Thyroid gland (tissue), 4 donors: ENCODE measurements around the gene XYLB. TPM values are rescaled to one million over a fixed set of nuclear protein-coding genes. Genes with fewer than 3 reads are reported as not detected.

Experiments used
- DNase-seq, 2 donors: peaks; one replicate each; pipeline ENCODE4 v3.0.0-alpha.2; 2019
- H3K27ac ChIP-seq, 3 donors: fragments of 200-600 bp; sonication (generic); 1 replicate in 2 of 3; 2 replicates in 1 of 3; pipeline ENCODE4 v1.5.1; 2016 to 2019; ENCODE audit warnings: mild to moderate bottlenecking in 1 of 3, moderate library complexity in 1 of 3
- H3K27me3 ChIP-seq: fragments of 200-600 bp; sonication (generic); one replicate; pipeline ENCODE4 v1.5.1; 2019
- H3K36me3 ChIP-seq, 2 donors: fragments of 200-600 bp; sonication (generic); one replicate each; pipeline ENCODE4 v1.5.1; 2016 to 2019
- H3K4me1 ChIP-seq, 2 donors: fragments of 200-600 bp; sonication (generic); one replicate each; pipeline ENCODE4 v1.5.1; 2017 to 2019
- H3K4me3 ChIP-seq, 3 donors: fragments of 200-600 bp; sonication (generic); replicated peaks in 1 of 3; 1 replicate in 2 of 3; 2 replicates in 1 of 3; pipeline ENCODE4 v1.5.1; 2016; ENCODE audit warnings: mild to moderate bottlenecking in 1 of 3
- H3K9me3 ChIP-seq: fragments of 200-600 bp; sonication (generic); one replicate; pipeline ENCODE4 v1.5.1; 2017
- POLR2A ChIP-seq, 2 donors: fragments of 450-650 bp; IDR thresholded peaks; one replicate each; pipeline ENCODE4 v1.6.1; 2017; ENCODE audit warnings: antibody characterized with exemption in 2 of 2, mild to moderate bottlenecking in 2 of 2, moderate library complexity in 1 of 2
- WGBS, 2 donors: methylation state at CpG; one replicate each; pipeline ENCODE4 v1.1.5; 2017; 5-methylcytosine and 5-hydroxymethylcytosine counted together
- intact Hi-C: fragments of 100-400 bp; cut with DNase I; formaldehyde crosslinking; loops from one replicate; pipeline ENCODE4 v1.15.1; 2023
- total RNA-seq, 4 donors: library from RNA; depleted of rRNA; stranded (reverse); fragments of >200 nt; gene quantifications; one replicate each; pipeline ENCODE4 v1.2.3, GENCODE V29; 2016
- TF ChIP-seq, protein P1 (sequence below), 6 experiments: fragments of 200-600 bp in 3 of 6; fragments of 450-650 bp in 3 of 6; sonication (generic) in 3 of 6; IDR thresholded peaks; one replicate each; pipeline ENCODE4 v1.5.1; 2016 to 2019; ENCODE audit warnings: antibody characterized with exemption in 6 of 6, mild to moderate bottlenecking in 2 of 6, inconsistent platforms in 1 of 6, moderate library complexity in 1 of 6

Gene XYLB
- total RNA-seq, 4 donors from 2014 or later, result 0.78 to 1.7 (median 1.1) TPM

DNA sequence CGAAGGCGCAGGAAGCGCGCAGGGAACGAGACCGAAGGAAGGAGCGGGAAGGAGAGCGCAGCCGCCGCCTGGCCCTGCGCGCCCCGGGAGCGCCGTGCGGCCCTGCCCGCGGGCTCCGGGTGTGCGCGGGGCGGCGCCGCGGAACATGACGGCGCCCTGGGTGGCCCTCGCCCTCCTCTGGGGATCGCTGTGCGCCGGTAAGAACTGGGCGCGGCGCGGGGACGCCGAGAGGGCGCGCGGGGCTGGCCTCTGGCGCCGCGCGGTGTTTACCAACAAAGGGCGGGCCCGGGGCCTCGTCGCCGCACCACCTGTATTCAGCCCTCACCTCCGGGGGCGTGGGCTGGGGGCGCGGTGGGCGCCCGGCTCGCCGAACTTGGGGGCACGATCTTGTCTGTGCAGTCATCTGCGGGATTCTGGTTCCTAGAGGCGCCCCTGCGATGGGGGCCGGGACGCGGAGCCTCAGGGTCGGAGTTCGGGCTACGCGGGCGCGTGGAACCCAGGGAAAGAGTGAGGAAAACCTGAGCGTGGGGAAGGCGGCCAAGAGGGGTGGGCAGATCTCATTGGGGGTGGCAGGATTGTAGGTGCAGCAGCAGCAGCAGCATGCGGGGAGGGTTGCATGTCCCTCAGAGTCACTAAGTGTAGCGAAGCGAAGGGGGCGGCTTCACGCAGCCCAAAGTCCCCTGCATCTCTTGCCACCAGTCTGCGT, 107.7 kb downstream of the XYLB start:
- TF ChIP-seq POLR2A (IDR thresholded peaks at IDR 0.05), result peak in 1 of 2 donors; percentile 29
- TF ChIP-seq, protein P1, sequence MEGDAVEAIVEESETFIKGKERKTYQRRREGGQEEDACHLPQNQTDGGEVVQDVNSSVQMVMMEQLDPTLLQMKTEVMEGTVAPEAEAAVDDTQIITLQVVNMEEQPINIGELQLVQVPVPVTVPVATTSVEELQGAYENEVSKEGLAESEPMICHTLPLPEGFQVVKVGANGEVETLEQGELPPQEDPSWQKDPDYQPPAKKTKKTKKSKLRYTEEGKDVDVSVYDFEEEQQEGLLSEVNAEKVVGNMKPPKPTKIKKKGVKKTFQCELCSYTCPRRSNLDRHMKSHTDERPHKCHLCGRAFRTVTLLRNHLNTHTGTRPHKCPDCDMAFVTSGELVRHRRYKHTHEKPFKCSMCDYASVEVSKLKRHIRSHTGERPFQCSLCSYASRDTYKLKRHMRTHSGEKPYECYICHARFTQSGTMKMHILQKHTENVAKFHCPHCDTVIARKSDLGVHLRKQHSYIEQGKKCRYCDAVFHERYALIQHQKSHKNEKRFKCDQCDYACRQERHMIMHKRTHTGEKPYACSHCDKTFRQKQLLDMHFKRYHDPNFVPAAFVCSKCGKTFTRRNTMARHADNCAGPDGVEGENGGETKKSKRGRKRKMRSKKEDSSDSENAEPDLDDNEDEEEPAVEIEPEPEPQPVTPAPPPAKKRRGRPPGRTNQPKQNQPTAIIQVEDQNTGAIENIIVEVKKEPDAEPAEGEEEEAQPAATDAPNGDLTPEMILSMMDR (IDR thresholded peaks at IDR 0.05), result no peak
- intact Hi-C loops, result no loop called here
- Histone ChIP-seq H3K27ac (peak overlapping the region; percentile 39 to 87 (median 44)), H3K4me1 (peaks cover 31 to 37% of the 10 kb centered on the region in 2 donors), H3K9me3 (no peaks in the 10 kb centered on the region), H3K27me3 (no peaks in the 10 kb centered on the region), H3K4me3 (peak overlapping the region; percentile 72 to 78 (median 74)), H3K36me3 (no peaks in the 10 kb centered on the region)
- WGBS, 2 donors, result 1% methylated on average over 22 to 29 of the region's 78 CpGs
- DNase-seq, result peak; percentile 38 to 44

GRCh38 chr3:38454884-38455638, 108.5 kb downstream of the XYLB start:
- peak; percentile 73 to 79 for DNase-seq
- peak in 1 of 2 donors; percentile 47 for TF ChIP-seq POLR2A (IDR thresholded peaks at IDR 0.05)
- TF ChIP-seq, protein P1 (IDR thresholded peaks at IDR 0.05), result no peak
- 0% methylated on average over 16 to 36 of the region's 72 CpGs for WGBS, 2 donors
- peak overlapping the region; percentile 15 to 87 (median 39) for H3K27ac ChIP-seq
- no peaks in the 10 kb centered on the region for H3K36me3 ChIP-seq
- H3K4me1 ChIP-seq, result peaks cover 39 to 45% of the 10 kb centered on the region in 2 donors
- intact Hi-C loops, result no loop called here
- H3K27me3 ChIP-seq, result no peaks in the 10 kb centered on the region
- H3K4me3 ChIP-seq, result peak overlapping the region; percentile 72 to 78 (median 74)
- H3K9me3 ChIP-seq, result no peaks in the 10 kb centered on the region

GRCh38 chr3:38455639-38456430, 109.2 kb downstream of the XYLB start:
- TF ChIP-seq POLR2A (IDR thresholded peaks at IDR 0.05), result no peak
- TF ChIP-seq, protein P1 (IDR thresholded peaks at IDR 0.05), result no peak
- Histone ChIP-seq H3K4me3 (peak overlapping the region; percentile 72 to 78 (median 74)), H3K36me3 (no peaks in the 10 kb centered on the region), H3K27me3 (no peaks in the 10 kb centered on the region), H3K27ac (peak overlapping the region; percentile 15 to 87 (median 39)), H3K9me3 (no peaks in the 10 kb centered on the region), H3K4me1 (peaks cover 46 to 52% of the 10 kb centered on the region in 2 donors)
- intact Hi-C loops, result no loop called here
- 8 to 15% methylated on average over 11 to 12 of the region's 15 CpGs for WGBS, 2 donors
- peak; percentile 37 to 40 for DNase-seq

DNA sequence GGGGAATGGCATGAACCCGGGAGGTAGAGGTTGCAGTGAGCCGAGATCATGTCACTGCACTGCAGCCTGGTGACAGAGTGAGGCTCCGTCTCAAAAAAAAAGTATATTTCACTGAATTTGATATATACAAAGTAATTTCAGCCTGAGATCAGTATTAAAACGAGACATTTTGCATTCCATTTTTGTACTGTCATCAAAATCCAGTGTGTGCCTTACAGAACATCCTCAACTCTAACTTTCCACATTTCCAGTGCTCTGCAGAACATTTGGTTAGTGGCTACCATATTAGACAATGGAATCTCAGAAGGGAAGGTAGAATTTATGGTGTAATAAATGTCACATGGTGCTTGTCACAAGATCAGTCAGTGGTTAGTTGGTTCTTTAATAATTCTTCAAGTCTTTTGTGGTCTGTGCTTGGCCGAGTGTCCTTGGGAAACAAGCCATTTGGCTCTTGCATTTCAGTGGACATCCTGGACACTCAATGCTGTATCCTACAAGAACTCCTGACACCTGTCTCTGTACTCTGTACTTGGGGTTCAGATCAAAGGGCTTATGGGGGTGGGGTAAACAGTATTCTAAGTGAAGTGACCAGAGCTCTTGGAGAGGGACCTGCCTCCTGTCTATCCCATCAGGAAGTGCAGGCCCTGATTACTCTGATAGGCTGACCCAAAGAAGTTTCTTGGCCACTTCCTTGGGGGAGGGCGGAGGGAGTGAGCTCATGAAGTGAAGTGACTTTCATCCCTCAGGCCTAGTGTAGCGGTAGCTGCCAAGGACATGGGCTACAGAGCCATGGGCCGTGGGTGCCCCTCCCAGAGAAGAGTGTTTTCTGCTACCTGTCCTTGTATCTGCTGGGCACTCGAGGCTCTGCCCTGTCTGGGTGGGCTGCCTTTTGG, 110.8 kb downstream of the XYLB start:
- WGBS, 2 donors, result 82 to 90% methylated on average over 9 of the region's 9 CpGs
- no peak overlapping the region for H3K27ac ChIP-seq
- no peak overlapping the region for H3K4me3 ChIP-seq
- H3K27me3 ChIP-seq, result no peaks in the 10 kb centered on the region
- TF ChIP-seq, protein P1 (IDR thresholded peaks at IDR 0.05), result no peak
- TF ChIP-seq POLR2A (IDR thresholded peaks at IDR 0.05), result no peak
- no peak for DNase-seq
- intact Hi-C loops, result no loop called here
- H3K9me3 ChIP-seq, result no peaks in the 10 kb centered on the region
- H3K4me1 ChIP-seq, result peaks cover 51 to 60% of the 10 kb centered on the region in 2 donors
- H3K36me3 ChIP-seq, result no peaks in the 10 kb centered on the region
